GM18517 (cell line): ENCODE measurements around the gene KIF12.

Experiments
- ATAC-seq: cut with Tn5 transposase; IDR thresholded peaks from one replicate; pipeline ENCODE4 v1.9.1; 2021; ENCODE audit warnings: mild to moderate bottlenecking, moderate library complexity; ENCODE audit not compliant: unreplicated experiment

Gene KIF12

DNA sequence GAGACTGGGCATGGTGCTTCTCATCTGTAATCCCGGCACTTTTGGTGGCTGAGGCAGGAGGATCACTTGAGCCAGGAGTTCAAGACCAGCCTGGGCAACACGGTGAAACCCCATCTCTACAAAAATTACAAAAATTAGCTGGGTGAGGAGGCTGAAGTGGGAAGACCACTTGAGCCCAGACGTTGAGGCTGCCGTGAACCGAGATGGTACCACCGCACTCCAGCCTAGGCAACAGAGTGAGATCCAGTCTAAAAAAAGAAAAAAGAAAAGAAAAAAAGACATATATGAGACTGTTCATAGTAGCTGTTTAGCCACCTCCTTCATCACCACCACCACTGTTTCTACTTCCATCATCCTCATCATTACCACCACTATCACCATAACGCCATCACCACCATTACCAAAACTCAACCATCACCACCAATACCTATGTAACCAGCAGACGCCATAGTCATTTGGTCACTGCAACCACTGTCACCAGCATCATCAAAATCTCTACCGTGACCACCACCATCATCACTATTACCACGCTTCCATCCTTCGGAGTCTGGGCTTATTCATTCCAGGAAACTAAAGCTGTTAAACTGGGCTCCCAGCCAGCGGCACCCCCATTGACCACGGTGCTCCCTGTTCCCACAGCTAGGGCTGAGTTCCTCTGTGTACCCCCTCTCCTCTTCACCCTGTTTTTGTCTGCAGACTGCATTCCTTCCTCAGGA lies 8.4 kb upstream of the KIF12 start:
- no peak for ATAC-seq

DNA sequence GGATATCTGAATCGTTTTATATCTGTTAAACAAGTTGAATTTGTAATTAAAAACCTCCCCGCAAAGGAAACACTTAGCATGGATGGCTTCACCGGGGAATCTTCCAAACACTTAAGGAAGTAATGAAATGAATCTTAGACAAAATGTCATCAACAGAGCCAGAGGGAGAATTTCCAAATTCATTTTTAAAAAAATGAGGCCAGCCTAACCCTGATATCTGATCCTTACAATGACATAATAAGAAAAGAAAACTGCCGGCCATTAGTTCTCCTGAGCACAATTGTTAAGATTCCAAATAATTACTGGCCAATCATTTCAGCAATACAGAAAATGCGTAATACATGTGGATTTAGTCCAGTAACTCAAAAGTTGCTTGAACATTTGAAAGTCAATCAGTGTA lies 6.1 kb upstream of the KIF12 start:
- no peak for ATAC-seq

DNA sequence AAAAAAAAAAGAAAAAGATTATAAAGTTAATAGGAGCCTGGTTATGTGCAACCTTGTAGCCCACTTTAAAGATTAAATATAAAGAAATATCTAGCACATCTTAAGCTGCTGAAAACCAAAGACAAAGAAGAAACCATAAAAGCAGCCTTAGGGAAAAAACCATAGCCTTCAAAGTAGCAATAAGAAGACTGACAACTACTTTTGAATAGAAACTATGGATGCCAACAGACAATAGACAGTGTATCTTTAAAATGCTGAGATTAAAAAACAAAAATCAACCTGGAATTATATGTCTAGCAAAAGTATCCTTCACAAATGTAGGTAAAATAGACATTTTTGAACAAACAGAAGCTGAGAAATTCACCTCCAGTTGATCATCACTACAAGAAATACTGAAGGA lies 3.4 kb upstream of the KIF12 start:
- ATAC-seq = no peak

DNA sequence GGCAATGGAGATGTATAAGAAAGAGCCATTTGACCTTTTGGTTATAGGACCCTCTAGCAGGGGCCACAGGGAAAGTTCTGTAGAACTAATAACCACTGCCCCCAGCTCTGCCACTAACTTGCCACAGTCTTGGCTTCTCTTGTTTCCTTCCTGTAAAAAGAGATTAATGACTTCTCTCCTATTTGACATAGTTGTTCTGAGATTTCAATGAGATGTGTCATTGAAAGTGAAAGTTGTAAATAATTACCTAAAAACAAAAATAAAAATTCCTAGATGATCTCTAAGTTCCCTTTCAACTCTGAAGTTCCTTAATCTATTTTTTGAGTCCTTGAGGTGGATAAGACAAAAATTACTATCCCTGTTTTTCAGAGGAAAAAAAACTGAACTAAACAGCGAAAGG lies 1.4 kb upstream of the KIF12 start:
- ATAC-seq = no peak

DNA sequence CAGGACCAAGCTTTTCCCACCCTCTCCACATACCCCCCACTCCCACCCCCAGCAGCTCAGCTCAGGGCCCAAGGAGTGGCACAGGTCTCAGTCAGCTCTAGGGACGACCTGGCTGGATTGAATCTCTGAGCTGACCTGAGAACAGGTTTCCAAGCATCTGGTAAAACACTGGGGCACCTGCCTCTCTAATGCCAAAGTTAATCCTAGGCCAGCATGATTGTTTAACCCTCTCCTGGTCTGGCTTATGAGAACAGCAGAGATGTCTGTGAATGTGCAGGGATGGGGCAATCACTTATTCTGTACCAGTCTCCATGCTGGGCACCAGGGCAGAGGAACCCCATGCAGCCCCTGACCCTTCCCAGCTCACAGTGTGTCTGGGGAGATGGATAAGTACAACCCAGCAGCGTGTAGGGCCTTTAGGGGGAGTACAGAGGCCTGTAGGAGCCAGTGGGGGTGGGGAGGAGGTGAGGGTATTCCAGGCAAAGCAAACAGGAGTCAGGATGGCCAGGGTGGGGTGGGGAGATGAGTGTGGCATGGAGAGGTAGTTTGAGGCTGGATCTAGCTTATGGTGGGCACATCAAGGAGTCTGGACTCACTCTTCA lies 678 bp upstream of the KIF12 start:
- ATAC-seq = no peak

DNA sequence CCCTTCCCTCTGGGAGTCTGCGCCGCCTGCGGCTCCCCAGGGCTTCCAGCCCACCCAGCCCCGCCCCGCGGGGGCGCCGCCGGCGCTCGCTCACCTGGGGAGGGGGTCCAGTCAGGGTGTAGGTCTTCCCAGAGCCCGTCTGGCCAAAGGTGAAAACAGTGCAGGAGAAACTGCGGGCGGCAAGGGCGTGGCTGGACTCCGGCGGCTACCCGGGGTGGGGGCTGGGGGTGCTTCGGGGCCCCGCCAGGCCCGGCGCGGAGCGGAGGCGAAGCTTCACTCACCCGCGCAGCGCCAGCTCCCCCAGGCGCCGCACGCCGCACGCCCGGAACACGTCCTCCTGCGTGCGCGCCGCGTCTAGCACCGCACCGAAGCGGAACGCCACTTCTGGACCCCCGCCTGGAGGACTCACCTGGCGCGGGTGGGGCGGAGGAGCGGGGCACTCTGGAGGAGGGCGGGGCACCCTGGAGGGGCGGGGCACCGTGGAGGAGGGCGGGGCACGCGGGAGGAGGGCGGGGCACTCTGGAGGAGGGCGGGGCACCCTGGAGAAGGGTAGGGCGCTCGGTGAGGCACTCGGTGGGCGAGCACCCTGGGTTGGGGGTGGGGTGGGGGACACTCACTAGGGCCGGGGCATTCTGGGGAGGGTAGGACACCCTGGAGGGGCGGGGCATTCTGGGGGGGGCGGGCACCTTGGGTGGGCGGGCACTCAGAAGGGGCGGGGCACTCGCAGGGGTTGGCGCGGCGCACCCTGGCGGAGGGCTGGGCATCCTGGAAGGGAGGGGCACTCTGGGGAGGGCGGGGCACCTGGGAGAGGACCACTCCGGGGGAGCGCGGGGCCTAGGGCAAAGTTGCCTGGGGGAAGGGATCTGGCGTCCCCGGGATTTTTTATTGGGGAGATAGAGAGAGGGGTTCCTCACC lies 814 bp downstream of the KIF12 start:
- ATAC-seq = no peak

DNA sequence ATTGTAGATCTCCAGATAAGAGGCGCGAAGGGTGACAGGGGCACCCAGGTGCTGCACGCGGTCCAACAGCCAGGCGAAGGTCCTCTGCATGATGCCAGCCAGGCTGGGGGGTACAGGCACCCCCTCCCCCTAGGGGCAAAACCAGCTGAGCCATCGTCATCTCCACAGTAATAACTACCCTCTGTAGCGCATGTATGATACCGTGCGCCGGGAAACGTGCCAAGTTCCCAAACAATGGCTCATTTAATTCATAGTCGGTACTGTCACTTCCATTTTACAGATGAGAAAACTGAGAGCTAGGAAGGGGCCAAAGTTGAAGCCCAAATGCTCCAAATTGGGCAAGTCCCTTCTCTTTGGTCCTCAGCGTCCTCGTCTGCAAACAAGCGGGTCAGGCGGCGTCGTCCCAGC lies 1.5 kb downstream of the KIF12 start:
- ATAC-seq = no peak

DNA sequence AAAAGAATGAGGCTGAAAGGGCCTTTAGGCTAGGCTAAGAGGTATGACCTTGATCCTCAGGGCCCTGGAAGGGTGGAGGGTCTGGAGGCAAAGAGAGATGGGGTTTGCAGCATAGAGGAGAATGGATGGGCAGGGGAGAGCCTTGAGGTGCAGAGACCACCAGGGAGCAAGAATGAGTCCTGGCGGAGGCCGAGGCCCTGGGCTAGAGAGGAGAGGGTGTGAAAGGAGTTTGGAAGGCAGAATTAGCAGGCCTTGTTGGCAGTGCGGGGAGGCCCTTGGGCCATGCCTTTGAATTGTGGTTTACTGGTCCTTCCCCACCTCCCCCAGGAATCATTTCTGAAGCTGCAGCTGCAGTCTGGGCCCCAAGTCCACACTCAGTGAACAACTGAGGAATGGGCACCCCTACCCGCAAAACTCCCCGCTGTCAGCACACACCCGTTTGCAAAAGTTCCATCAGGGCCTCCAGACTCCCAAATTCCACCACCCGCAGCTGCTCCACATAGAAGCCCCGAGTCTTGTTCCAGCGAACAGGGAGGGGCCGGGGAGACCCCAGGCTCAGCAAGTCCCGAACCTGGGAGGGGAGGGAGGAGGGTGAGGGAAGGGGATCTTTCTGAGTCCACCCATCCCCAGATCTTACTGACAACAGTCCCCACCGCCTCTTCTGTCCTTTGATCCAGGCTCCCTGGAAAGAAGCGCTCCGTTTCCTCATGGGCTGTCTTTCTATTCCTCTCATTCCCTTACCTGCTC lies 2.1 kb downstream of the KIF12 start:
- ATAC-seq = no peak

DNA sequence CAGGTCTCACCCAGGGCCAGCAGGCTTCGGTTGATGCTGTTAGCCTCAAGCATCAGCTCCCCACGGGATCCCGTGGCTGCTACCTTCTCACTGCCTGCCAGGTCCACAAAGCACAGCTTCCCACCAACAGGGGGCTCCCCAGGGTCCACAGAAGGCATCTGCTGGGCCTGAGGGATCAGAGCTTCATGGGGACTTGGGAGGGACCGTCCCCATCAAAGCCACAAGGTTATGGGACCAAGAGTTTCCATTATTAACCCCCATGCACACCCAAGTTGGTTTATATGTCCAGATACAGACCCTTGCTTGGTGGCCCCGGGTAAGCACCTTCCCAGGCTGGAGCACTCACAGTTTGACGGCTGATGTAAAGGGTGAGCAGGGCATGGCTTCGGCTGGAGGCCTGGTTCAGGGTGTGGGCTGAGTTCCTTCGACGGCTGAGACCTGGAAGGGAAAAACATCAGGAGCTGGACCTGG lies 3.0 kb downstream of the KIF12 start:
- no peak for ATAC-seq

DNA sequence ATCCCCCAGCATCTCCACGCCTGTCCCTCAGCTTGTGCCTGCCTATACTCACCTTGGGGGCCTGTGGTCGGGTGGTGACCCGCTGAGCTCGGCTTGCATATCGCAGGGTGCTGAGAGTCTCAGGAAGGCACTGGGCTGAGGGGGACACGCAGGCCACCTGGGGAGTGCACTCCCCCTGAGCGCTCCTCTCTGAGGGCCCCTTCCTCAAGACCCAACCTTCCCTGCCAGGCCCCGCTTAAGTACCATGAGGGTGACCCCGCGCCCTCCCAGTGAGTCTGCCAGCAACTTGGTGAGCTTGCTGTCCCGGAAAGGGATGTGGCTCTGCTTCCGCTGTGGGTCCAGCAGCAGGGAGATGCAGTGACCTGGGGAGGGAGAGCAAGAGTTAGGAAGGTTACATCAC lies 4.1 kb downstream of the KIF12 start:
- ATAC-seq = no peak

DNA sequence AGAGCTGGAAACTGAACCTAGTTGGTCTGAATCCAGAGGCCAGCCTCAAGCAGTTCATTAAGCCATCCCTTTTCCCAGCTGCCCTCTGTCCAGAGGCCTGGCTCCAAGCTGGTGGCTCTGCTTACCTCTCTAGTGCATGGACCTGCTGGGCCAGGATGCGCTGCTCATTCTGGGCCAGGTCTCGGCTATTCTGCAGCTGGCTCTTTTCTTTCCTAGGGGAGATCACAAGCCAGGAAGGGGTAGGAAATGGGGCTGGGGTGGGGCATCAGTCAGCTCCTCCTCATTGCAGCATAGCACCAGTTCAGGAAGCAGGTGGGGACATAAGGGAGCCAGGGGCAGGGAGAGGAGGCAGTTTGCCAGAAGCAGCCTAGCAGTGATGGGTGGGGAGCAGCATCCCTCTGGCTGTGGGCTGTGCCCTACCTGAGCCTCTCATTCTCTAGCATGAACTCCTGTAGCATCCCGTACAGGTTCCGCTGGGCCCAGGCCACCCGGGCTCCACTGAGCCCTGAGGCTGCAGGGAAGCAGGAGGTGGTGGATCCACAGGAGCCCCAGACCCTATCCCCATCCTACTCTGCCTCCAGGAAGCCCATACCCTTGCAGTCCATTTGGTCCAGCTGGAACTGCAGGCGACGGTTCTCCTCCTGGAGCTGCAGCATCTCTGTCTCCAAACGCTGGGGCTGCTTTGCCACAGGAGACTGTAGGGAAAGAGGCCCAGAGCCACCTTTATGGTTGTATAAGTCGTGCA lies 5.2 kb downstream of the KIF12 start:
- ATAC-seq = no peak

DNA sequence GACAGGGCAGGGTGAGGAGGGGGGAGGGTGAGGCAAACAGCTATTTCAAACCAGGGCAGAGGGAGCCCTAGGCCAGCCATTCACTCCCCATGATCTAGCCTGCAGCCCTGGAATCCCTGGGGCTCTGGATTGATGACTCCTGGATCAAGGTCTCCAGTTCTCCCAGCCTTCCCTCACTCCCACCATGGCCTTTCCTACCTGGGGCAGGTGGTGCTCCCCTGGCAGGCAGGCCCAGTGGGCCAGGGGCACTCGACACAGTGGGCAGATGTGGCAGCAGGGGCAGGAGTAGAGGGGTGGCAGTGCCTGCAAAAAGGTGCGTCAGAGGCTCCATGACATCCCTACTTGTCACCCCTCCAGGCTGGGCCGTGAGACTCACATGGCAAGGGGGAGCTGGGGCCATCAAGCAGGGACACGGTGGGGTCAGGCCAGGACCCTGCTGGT lies 6.0 kb downstream of the KIF12 start:
- no peak for ATAC-seq

DNA sequence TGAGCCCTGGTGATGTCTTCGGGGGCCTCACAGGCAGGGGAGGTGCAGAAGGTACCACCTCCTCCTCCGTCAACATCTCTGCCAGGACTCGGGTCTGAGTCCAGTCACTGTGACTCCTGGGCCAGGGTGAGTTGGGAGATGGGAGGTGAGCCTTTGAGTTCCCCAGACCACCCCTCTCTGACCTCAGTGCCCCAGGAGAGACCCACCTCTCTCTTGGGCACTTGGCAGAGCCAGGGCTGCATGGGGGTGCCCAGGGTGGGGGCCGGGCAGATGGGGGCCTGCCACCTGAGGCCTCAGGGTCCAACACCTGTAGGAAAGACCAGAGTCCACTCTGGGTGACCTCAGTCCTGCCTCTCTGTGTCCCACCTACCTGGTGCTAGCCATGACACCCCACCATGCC lies 6.8 kb downstream of the KIF12 start:
- ATAC-seq = no peak

DNA sequence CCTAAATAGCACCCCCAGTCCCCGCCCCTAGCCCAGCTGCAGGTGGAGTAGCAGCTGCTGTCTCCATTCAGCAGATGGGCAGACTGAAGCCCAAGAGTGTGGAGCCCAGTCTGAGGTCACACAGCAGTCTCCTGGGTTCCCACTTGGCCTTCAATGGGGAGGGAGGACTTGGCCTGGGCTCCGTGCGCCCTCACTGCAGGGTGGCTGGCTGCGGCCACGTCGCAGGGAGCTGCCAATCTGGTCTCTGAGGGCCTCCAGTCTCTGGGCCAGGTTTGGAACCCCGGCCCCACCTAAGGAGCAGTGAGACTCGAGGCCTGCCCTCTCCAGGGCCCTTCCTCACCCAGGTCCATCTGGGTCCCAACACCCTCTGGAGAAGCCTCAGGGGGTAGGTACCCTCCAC lies 7.4 kb downstream of the KIF12 start:
- ATAC-seq = no peak

DNA sequence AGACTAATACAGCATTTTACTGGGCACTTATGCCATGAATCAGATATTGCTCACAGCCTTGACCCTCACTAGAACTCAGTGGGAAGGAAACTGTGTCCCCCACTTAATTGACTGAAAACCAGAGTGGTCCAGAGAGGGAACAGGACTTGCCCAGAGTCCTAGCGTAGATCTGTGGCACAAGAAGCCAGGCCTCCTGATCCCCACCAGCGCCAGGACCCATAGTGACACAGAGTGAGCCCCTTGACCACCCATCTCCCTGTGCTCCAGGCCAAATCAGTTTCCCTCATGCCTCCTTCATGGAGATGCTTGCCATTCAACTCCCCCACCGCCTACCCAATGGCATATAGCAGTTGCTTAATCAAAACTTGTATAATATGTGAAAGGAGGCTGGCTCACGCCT lies 8.3 kb downstream of the KIF12 start:
- no peak for ATAC-seq

DNA sequence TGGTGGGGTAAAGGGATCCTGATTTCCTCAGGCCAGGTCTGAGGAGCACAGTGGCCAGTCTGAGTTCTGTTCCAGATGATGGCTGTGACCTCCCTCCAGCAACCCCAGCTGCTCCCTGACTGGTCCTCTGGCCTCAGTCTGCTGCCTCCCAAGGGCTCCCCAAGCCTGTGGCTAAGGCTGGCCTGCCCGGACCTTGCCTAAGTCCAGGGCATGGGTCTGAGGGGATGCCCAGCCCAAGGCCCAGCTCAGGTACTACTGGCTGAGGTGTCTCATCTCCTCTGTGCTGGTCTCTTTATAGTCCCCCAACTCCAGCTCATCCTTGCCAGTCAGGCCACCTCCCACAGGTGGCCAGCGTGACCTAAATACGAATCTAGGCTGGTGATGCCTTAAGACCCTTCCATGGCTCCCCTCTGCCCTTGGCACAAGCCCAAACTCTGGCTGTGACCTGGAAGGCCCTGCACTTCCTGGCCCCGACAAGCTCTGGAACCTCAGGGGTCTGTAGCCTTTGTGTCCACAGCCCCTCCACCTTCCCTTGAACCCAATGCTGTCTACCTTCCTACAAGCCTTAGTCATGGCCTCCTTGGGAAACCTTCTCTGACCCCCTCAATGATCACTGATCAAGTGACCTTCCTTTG lies 9.8 kb downstream of the KIF12 start:
- ATAC-seq = no peak

DNA sequence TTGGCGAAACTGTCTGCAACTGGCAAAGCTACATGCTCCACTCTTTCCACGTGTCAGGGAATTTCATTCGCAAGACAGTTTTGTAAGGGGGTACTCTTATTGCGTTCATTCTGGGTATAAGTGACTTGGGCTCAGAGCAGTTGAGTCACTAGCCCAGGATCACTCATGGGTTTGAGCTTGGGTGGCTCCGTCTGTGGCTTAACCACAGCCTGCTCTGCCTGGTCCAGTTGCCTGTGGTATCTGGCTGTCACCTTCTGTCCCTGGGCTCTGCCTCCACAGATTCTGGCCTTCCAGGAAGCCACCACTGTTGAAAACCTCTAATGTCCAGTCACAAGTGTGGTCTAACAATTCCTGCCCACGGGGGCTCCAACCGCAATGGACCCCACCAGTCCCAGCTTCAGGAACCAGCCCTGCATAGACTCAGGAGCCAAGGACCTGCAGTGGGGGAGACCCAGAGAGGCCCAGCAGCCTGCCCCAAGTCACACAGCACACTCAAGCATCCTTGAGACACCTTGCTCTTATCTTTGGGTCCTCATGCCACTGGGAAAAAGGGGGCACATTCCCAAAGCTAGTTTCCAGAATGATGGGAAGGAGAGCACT lies 10.4 kb downstream of the KIF12 start:
- no peak for ATAC-seq

DNA sequence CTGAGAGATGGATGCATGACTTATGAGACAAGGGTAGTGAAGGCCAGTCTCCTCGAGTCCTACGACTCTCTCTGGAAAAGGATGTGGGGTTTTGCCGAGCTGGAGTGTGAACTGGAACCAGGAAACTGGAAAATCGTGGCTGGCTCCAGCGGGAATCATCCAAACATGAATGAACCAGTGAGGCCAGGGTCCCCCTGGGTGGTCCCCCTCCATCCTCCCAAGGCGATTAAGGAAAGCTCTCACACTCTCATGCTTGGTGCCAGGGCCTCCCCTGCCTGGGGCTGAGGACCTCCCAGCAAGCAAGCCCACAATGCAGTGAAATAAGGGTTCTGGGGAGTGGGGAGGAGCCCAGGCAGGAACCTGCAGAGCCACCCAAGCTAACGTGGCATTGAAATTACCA lies 11.4 kb downstream of the KIF12 start:
- no peak for ATAC-seq

DNA sequence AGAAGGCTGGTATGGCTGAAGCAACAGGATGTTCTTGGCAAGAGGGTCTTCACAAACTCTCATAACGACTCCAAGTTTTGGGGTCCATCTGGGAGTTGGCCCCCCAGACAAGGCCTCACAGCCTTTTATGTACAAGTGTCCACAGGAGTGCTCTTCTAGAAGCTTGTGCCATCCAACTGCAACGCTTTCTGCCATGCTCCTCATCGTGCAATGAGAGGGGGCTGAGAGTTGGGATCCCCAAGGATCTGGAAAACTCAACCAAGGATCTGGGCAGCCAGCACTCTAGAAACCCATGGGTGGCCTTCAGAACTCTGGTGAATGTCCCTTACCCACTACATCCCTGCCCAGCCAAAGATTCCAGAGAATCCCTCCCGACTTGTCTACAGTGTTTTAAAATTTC lies 12.5 kb downstream of the KIF12 start:
- no peak for ATAC-seq

DNA sequence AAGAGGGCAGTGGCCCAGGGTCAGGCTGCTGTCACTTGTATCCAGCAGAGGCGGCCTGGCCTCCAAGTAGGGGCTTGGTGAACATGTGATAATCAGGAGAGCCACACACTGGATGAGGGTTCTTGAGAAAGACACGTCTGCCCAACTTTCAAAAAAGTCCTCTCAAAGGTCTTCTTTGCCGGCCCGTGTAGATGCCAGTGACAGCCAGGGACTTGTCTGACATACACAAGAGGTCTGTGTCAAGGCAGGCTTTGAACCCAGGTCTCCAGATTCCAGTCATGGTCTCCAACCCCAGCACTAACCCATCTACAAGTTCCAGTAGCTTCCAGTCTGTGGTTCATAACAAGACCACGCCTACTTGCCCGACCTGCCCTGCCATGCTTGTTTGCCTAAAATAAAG lies 13.1 kb downstream of the KIF12 start:
- ATAC-seq = no peak
